Fibroblast of skin of right quadriceps (primary cell): ENCODE data around the gene PDE4D.
A peak's percentile ranks its signal among the peaks of the same experiment; 100 is the strongest.

Experiments used
- DNase-seq: peaks from one replicate; pipeline ENCODE4 v3.0.0-alpha.2; 2013

PDE4D gene

GRCh38 chr5:59838067-59838466 is 55.5 kb downstream of the PDE4D start:
- DNase-seq: no peak

DNA sequence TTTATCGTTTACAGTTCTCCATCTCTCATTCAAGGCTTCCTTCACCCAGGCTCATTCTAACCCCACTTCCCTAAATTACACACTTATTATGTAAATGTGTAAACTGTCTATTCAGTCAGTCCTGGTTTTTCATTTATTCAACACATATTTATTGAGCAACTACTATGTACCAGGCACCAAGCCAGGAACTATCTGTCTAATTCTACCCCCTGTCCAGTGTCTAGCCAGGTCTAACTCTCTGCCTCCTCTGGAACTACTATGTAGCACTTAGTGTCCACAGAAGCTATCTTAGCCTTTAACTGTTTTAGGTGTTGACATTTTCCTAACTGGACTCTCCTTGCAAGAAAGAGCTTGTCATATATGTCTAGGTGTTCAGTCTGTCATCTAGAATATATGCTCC is 56.5 kb downstream of the PDE4D start:
- DNase-seq: no peak

GRCh38 chr5:59835800-59836199 is 57.7 kb downstream of the PDE4D start:
- no peak for DNase-seq

DNA sequence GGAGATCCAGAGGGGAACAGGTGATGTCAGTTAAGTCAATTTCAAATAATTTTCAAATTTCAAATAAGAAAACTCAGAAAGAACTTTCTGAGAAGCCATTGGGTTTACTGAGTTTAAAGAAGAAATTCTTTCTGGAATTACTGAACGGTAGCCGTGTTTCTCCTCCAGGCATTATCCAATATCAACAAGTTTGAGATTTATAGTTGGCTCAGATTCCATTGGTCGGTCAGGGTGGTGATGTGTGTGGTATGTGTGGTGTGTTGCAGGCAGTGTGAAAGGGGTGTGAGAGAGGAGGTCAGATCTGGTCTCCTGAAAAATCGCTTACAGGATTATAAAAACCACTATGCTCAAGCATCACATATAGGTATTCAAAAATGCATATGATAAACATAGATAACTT is 60.1 kb downstream of the PDE4D start:
- no peak for DNase-seq

DNA sequence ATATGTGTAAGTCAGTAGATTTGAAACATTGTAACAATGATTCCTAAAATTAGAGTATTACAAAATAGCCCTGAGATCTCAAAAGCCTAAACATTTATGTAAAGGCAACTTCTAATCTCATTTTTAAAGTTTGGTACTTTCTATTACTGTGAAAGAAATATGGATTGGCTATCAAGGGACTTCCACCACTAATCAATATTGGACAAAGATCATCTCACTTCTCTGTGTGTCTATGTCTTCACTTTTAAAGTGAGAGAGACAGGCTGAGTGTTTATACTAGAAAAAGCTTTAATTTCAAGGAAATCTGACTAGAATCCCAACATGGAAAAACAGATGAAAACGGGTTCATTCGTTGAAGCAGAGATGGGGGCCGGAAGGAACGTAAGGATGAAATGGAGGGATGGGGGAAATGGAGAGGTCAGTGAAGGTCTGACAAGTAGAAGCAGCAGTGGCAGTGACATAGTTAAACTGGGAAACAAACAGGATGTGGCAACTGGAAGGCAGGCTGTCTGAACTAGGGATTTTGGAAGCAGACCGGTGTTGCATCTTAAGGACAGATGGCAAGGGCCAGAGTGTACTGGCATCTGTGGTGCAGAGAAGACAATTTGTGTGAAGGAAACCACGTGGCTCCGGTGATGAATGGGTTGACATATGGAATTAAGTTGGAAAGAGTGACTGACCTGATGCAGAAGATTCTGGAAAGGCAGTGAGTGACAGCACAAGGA is 60.8 kb downstream of the PDE4D start:
- no peak for DNase-seq

GRCh38 chr5:59831326-59832010 is 62.1 kb downstream of the PDE4D start:
- no peak for DNase-seq

- DNase-seq: no peak
Observed at GRCh38 chr5:59830536-59831200, 62.9 kb downstream of the PDE4D start.

DNA sequence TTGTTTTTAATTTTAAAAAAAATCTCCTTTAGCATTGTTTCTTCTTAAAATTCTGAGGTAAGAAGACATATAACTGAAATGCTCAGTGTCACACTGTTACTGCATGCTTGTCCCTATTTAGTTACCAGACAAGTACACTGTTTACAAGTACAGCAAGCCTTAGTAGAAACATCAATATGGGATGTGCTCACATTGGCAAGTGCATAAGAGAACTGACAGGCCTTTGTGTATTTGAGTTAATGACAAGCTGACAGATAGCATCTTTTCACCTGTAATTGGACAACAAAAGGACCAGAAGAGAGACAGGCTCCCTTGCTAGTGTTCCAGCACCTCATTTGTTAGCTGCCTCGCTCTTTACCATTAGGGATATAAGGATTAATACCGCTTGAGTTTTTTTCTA is 63.6 kb downstream of the PDE4D start:
- no peak for DNase-seq

DNA sequence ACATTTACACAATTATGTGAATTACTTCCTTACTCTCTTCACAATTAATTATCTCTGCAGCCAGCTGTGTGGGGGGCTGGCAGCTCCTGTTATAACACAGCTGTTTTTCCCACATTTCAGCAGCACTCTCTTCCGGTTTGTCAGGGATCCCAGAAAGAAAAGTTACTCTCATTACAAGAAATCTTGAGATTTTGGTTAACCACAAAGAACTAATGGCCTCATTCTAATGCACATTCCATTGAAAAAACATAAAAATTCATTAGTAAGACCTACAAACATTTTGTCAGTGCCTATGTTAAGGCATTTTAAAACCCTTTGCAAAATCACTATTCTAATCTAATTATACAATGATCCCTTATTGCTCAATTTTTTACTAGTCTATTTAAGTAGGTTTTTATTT is 64.1 kb downstream of the PDE4D start:
- DNase-seq: peak; percentile 88

DNA sequence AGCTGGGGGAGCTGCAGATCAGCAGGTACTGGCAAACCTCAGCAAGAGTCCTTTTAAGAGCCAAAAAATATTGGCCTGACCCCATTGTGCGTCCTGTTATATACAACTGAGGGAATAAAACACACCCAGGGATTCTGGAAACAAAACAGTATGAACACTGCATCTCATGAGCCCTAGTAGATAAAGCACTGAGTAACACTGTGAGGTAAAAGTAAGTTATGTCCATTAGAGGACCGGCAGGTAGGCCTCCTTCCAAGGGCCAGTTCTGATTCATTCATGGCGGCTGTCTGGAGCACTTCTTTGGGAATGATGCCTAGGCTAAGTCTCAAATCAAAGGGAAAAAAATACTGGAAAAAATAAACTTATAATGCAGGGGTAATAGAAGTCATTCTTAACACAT is 64.9 kb downstream of the PDE4D start:
- no peak for DNase-seq

DNA sequence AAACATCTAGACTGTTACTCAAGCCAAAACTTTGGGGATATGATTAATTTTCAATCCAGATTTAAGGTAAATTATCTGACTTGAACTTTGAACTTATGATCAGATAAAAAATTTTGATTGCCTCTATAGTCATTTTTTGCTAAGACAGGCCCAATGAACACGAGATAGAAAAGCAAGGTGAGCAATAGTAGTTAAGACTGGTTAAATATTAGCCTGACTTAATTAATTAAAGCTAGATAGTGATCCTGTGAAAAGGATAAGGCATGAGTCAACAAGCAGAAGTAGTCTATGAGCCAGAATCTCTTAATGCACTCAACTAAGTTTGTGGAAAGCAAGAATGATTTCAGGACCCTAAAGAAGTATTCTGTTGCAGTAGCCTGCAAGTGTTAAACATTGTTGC is 66.5 kb downstream of the PDE4D start:
- no peak for DNase-seq

DNA sequence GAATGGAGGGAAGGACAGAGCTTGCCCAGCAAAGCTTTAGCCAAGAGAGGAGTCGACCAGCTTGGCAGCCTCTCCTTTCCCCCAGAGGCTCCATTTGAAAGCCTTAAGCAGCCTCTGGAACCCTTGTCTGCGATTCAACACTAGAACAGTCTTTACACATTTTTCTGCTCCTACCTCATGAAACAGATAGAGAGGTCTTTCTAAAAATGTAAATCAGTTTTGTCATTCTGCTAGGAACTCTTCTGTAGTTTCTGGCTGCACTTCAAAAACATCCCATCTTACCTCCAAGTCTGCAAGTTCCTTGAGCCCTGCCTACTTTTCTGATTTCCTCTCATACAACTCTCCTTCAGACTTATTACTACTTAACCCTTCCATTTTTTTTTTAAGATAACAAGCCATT is 70.1 kb downstream of the PDE4D start:
- DNase-seq: no peak

DNA sequence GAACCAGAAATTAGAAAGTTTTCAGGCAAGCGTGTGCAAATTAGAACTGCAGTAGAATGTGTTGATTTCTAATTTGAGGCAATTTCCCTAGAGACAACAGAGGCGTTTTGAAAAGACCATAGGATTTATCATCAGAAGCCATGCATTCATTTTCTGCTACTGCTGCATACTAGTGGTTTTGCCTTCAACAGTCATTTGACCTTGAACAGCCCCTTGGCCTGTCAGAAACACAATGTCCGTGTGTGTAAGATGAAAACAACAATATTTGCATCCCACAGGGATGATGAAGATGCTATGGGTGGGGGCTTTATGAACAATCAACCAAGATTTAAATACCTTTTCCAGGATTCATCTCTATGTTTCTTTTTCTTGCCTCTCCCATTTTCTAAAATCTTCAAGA is 73.7 kb downstream of the PDE4D start:
- no peak for DNase-seq

DNA sequence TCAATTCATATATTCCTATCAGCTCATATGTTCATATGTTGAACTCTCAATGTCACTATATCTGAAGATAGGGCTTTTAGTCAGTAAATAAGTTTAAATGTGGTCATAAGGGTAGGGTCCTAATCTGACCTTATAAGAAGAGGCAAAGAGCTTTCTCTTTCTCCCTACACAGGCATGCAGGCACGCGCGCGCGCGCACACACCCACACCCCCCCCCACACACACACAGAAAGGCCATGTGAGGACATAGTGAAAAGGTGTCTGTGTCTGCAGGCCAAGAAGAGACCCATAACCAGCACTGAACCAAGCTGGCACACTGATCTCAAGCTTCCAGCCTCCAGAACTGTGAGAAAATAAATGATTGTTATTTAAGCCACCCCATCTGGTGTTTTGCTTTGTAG is 76.0 kb downstream of the PDE4D start:
- no peak for DNase-seq

GRCh38 chr5:59816654-59817300 is 76.7 kb downstream of the PDE4D start:
- no peak for DNase-seq

- no peak for DNase-seq
Observed at GRCh38 chr5:59814537-59814872, 79.0 kb downstream of the PDE4D start.

DNA sequence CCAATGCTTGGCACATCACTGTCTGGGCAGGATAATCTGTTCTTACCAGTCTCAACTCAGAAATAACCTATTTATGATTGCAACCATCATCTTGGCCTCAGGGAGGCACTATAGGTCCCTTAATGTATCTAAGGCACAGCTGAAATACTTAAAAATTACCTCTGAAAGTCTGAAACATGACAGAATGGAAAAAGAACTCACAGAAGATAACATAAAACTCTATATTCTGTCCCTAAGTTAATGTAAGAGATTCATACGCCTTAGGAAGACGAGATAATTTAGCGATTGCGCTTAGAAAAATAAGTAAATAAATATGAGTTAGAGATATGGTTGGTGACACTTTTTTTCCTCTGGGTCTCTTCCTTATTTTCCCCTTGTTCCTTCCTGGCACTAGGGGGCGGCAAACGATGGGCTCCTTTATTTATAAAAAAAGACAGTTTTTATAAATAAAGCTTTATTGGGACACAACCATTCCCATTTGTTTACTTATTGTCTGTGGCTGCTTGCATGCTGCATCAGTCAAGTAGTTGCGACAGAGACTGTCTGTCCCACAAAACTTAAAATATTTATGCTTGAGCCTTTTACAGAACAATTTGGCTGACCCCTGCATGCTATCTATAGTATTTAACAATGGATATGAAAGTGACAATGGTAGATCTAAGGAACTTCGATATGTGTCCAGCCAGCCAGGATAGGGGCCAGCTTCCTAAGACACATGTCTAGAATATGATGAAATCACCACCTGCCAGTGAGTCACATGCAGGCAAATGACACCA is 79.6 kb downstream of the PDE4D start:
- peak; percentile 55 for DNase-seq

DNA sequence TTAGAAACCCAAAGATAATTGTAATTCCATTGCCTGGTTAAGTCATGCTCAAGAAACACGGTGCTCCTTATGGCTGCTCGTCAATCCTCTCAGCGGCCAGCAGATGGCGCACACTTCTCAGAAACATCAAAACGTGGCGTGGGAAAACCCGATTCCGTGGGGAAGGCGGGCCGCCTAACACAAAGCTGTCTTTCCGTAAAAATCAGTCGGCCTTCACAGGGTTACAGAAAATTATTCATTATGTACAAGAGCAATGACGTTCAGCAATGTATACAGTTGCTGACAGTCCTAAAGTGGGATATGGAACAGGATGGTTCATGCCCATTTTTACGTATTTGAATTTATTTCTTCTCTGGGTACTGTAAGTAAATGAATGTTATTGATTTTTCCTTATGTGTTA is 83.5 kb downstream of the PDE4D start:
- peak; percentile 58 for DNase-seq

- DNase-seq: no peak
Observed at GRCh38 chr5:59807806-59808205, 85.7 kb downstream of the PDE4D start.

DNA sequence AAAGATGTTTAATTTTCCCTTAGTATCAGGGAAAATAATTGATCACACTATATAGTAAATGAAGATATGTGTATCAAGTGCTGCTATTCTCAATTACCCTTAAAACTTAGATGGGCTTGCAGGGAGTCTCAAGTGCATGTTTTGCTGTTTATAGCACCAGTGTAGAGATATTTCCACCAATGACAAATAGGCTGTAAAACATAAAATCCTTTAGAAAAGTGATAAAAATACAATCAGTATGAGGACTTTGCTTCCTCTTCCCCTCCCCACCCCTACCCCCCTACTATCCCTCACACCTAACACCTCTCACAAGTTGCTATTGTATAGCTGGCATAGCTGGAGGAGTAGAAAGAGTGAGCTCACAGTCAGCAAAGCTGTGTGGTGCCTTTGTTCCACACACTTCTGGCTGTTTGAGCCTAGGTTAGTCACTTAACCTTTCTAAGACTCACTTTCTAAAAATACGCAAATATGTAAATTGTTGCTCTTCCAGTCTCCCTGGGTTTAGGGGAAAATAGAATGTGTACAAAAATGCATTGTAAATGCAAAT is 93.1 kb downstream of the PDE4D start:
- no peak for DNase-seq

DNA sequence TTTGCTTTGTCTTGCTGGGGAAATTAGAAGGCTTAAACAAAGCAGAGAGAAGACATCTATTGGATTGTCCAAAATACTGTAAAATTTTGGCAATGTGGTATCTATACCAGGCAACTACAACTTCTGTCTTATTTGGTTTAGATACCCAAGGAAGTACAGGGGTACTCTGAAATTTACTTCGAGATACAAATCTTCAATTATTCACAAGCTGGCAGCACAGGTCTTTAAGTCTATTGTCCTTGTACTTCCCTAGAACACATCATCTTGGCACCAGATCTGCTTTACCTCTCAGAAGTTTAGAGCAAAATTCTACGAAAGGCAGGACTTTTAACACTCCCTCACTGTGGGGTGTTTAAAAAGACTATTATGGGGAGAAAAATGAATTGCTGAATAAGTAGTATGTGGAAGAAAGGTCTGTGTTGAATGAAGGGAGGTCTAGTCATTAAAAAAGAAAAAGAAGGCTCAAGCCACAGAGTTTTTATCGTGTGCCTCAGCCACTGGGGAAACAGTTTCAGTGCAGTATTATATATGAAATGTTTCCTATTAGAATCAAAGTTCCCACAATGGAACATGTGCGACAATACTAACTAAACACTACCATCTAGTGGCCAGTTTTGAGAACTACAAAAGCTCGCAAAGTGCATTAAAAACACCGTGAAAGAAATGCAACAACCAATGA is 93.7 kb downstream of the PDE4D start:
- peak; percentile 62 for DNase-seq
